HG03439 (cell line): ENCODE measurements around the gene PRKCG.
"Not testable (repeated sequence)": the region's sequence is repeated elsewhere in the genome, so short reads cannot be mapped to it uniquely, and the experiment has no call there.

Experiments used
- ATAC-seq: cut with Tn5 transposase; IDR thresholded peaks from one replicate; pipeline ENCODE4 v1.9.1; 2021; ENCODE audit warnings: mild to moderate bottlenecking, moderate library complexity; ENCODE audit not compliant: unreplicated experiment

PRKCG gene

DNA sequence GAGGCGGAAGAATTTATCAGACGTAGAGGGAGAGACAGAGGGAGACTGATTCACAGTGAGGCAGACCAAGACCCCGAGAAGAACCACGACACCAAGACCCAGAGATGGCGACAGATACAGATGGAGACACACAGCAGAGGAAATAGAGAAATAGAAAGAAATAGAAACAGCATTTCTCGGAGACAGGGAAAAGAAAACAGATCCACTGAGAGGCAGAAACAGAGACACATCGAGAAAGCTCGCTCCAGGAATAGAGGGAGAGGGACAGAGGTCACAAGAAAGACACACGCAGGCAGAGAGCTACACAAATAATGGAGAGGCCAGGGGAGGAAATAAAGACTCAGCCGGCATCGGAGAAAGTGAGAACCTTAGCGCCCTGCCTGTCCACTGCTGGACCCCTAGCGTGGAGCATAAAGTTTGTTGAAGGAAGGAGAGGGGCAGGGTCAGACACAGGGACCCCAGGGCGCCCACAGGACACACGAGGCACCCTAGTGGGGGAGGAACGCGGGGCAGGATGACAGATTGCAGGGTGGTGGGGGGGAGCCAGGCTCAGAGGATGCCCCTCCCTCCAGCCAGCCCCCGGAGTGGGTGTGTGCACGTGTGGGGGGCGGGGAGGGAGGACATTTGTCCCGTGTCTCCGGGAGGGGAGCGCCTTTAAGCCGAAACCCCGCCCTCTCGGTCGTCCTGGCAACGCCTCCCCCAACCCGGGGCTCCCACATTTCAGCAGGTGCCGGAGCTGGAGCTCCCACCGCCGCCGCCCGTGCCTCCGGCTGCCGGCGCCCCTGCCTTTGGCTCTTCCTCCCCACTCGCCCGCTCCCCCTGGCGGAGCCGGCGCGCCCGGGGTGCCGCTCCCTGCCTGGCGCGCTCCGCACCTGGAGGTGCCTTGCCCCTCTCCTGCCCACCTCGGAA, at the start of gene PRKCG:
Gene PRKCG (plus strand): TSS at position 716 of the 909 bp plus-strand sequence. CDS start 298 bp downstream, outside the sequence.
- ATAC-seq, result no peak

DNA sequence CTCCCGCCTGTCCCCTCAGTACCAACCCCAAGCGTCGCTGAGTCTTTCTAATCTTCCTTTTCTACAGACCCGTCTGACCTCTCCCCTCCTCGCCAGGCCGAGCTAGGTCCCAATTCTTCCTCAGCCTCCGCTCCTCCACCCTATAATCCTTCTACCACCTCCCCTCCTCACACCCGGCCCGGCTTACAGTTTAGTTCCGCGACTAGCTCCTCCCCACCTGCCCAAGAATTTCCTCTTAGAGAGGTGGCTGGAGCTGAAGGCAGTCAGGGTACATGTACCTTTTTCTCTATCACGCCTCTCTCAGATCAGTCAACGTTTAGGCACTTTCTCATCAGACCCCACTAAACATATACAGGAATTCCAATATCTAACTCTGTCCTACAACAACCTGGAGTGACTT, 49.1 kb upstream of the PRKCG start:
- ATAC-seq, result not testable (repeated sequence)

DNA sequence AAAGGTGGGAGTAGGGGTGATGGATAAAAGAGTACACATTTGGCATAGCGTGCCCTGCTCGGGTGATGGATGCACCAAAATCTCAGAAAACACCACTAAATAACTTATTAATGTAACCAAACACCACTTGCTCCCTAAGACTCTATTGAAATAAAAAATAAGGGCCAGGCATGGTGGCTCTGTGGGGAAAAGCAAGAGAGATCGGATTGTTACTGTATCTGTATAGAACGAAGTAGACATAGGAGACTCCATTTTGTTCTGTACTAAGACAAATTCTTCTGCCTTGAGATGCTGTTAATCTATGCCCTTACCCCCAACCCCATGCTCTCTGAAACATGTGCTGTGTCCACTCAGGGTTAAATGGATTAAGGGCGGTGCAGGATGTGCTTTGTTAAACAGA, 43.6 kb upstream of the PRKCG start:
- ATAC-seq, result not testable (repeated sequence)

DNA sequence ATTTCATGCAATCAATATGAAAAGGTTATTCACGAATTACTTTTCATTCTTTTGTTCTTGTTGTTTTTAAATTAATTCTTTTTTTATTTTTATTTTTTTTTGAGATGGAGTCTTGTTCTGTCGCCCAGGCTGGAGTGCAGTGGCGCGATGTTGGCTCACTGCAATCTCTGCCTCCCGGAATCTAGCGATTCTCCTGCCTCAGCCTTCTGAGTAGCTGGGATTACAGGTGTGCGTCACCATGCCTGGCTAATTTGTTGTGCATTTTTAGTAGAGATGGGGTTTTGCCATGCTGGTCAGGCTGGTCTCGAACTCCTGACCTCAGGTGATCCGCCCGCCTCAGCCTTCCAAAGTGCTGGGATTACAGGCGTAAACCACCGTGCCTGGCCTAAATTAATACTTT, 41.8 kb upstream of the PRKCG start:
- ATAC-seq, result not testable (repeated sequence)

DNA sequence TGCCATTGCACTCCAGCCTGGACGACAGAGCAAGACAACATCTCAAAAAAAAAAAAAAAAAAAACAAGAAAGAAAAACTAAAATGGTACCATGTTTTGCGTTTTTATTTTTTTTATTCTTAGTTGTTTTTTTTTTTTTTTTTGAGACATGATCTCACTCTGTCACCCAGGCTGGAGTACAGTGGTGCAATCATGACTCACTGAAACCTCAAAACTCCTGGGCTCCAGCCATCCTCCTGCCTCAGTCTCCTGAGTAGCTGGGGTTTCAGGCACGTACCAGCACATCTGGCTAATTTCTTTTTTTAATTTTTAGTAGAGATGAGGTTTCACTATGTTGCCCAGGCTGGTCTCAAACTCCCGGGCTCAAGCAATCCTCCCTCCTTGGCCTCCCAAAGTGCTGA, 41.1 kb upstream of the PRKCG start:
- ATAC-seq, result not testable (repeated sequence)

DNA sequence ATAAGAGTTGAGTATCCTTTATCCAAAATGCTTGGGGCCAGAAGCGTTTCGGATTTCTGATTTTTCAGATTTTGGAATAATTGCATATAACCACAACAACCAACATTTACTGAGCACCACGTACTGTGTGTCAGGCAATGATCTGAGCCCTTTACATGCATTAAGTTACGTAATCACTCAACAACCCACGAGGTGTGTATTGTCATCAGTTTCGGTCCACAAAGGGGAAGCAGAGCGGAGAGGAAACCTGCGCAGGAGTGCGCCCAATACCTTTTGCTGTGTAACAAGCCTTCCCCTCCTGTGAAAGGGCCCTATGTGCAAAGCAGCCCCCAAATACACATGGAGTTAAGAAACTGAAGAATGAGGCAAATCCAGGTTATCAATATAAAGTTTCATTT, 37.1 kb upstream of the PRKCG start:
- no peak for ATAC-seq

DNA sequence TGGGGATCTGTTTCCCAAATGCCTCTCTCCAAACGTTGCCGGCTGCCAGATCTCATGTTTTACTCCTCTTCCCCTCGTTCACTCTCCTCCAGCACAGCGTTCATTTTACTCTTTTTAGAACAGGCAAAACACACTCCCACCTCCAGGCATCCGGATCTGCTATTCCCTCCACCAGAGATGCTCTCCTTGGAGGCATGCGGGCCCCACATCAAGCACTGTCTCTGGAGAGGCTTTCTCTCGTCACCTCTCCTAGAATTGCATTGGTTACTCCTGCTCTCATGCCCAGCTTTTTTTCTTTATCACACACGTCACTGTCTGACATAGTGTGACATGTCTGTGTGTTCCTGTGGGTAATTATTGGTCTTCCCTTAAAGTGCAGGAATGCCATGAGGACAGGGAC, 34.4 kb upstream of the PRKCG start:
- ATAC-seq, result no peak

DNA sequence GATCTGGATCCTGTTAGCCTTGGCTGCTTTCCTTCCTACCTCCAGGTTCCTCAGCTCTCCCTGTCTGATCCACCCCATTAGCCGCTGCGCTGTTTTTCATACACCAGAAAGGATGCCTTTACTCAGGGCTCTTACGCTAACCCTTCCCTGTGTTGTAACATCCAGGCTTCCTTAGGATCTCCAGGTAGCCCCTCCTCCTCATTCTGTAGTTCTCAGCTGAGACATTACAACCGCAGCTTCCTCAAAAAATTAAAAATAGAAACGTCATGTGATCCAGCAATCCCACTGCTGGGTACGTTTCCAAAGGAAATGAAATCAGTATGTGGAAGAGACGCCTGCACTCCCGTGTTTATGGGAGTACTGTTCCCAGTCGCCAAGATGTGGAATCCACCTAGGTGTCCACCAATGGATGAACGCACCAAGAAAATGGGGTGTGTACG, 32.7 kb upstream of the PRKCG start:
- no peak for ATAC-seq

DNA sequence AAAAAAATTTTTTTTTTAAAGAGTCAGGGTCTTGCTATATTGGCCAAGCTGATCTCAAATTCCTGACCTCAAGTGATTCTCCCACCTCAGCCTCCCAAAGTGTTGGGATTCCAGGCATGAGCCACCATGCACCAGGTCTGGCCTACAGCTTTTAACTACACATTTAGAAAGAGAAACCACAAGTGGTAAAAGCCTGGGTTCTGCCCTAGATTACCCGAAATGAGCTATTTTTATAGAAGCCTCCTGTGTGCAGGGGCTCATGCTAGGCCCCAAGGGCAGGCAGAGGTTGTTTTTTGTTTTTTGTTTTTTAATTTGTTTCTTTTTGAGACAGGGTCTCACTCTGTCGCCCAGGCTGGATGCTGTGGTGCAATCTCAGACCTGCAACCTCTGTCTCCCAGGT, 28.3 kb upstream of the PRKCG start:
- ATAC-seq, result peak; percentile 55

DNA sequence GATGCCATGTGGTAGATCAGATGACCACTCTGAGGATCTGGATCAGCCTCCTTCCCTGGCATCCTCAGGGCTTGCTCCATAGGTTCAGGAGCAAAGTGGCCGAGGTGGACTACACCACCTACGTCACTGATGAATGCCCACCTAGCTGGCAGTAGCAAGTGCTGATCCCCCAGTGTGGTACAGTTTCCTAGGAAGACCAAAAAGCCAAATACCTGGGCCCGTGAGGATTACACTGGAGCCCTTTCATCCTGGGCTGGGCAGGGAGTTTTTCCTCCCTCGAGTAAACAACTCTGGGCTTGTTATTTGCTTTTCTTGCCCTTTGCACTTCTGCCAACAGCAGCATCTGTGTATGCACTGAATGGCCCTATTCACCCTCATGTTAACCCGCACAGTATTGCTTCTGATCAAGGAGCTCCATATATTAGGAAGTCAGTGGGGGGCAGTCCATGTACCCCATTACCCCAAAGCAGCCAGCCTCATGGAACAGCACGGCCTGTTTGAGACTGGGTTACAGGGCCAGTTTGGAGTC, 17.6 kb upstream of the PRKCG start:
- ATAC-seq, result no peak

DNA sequence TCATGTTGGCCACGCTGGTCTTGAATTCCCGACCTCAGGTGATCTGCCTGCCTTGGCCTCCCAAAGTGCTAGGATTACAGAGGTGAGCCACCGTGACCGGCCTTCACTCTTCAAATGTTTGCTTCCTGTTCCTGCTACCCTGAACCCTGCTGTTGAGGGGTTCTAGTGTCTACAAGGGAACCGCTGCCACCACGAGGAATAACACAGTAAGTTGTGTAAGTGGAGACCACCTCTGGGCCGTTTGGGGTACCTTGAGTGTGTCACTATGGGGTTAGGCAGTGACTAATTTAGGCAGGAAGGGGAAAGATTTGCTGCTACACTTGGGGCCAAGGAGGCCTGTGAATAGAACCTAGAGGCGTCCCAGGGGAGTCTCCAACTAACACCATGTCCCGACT, 16.5 kb upstream of the PRKCG start:
- no peak for ATAC-seq

DNA sequence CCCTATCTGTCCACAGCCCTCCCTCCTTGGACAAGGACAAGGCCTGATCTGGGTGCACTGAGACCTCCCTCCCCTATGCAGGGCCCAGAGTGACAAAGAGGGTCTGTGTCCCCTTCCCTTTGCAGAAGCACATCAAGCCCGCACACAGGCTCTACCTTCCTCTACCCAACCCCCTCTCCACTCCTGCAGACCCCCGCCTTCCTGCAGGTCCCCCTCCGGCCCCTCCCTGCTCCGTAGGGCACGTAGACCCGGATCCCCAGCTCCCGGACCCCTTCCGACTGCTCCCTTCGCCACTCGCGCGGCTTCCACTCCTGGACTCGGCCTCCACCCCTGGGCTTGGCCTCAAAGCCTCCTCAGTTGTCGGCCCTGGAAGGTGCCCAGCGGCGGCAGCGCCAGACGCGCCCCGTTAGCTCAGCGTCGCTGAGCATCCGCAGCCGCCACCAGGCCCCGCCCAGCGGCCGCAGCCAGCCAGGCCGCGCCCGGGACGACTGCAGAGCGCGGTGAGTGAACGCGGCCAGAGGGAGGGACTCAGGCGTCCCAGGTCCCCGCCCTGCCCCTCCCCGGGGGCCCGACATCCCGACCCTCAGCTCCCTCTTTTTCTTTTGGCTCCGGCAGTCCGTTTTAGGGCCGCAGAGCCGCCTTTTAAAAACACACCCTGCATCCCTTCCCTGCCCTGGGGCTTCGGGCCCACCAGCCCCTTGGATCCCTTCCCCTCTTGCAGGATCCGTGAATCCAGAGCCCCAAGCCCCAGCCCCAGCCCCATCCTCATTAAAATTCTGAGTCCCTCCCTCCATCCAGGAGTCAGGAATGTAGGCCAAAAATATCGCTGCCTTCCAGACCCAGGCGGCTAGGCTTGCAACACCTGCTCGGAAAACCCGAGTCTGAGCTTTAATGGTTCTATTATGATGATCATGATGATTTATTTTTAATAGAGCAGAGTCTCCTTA, 15.8 kb upstream of the PRKCG start:
- ATAC-seq, result no peak

DNA sequence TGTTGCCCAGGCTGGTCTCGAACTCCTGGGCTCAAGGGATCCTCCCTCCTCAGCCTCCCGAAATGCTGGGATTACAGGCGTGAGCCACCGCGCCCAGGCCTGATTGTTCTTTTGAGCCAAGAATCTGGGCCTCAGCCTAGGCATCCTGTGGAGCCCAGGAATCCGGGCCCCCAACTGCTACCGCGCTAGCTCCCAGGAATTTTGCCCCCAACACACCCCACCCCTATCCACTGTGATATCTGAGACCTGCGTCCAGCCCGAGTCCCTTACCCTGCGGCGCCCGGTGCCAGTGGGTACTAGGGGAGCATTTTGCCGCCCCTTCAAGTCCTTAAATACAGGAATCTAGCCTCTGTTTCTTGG, 15.2 kb upstream of the PRKCG start:
- no peak for ATAC-seq

DNA sequence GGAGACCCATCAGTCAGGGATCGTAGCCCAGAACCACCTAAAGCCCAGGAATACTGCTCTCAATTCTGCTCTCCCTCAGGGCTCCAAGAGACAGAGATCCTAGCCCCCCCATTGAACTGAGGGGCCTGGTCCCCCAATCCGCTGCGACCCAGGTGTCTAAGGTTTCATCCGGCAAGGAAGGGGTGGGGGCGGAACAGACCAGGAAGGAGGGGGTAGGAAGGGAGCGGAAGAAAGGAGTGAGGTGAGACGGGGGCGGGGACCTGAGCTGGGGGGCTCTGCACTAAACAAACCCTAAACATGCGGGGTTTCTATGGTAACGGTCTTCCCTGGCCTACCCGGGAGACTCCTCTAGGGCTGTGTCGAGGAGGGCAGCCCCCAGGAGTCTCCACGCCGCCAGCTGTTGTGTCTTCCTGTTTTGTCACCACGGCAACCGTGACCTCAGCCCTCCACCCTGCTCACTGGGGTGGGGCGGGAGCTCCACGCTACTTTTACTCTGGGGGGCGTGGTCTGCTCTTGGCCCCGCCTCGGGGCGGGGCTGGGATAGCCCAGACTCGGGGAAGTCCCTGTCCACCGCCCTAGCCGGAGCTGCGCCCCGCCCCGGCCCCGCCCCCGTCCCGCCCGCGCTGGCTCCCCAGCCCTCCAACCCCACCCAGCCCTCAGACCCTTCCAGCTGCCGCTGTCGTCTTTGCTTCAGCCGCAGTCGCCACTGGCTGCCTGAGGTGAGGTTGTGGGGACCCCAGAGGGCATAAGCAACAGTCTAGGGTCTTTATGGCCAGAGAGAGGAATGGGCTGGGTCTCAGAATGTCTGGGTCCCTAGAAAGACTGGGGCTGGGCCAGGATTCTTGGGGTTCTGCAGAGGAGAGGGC, 14.5 kb upstream of the PRKCG start, which contains the start of gene MYADM:
Gene MYADM (plus strand): TSS at position 659 of the 866 bp plus-strand sequence. CDS start 5,647 bp downstream, outside the sequence.
- ATAC-seq, result peak; percentile 62

DNA sequence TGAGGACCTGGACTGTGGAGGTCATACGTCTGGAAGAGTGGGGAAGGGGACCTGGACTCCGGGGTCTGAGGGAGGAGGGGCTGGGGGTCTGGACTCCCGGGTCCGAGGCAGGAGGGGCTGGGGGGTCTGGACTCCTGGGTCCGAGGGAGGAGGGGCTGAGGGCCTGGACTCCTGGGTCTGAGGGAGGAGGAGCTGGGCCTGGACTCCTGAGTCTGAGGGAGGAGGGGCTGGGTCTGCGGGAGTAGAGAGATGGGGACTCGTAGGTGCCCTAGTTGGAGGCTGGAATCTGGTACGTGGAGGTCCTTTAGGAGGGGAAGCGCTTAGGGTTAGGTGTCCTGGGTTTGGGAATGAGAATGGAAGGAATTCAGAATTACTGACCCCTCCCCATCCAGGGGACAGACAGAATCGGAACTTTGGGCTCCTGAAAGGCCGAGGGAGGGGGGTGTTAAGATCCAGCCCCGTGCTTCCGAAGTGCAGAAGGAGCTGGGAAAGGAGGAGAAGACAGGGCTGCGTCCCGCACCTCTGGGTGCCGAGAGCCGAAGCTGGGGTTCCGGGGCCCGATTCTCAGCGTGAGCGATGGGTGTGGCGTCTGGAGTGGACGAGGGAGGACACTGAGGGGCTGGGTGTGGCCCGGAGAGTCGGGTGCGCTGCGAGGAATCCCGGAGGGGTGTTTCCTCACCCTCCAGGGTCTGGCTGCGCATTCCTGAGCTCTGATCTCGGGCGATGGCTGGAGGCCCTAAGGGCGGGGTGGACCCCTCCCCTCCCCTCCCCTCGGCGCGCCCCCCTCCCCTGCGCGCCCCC, 13.7 kb upstream of the PRKCG start:
- ATAC-seq, result no peak

DNA sequence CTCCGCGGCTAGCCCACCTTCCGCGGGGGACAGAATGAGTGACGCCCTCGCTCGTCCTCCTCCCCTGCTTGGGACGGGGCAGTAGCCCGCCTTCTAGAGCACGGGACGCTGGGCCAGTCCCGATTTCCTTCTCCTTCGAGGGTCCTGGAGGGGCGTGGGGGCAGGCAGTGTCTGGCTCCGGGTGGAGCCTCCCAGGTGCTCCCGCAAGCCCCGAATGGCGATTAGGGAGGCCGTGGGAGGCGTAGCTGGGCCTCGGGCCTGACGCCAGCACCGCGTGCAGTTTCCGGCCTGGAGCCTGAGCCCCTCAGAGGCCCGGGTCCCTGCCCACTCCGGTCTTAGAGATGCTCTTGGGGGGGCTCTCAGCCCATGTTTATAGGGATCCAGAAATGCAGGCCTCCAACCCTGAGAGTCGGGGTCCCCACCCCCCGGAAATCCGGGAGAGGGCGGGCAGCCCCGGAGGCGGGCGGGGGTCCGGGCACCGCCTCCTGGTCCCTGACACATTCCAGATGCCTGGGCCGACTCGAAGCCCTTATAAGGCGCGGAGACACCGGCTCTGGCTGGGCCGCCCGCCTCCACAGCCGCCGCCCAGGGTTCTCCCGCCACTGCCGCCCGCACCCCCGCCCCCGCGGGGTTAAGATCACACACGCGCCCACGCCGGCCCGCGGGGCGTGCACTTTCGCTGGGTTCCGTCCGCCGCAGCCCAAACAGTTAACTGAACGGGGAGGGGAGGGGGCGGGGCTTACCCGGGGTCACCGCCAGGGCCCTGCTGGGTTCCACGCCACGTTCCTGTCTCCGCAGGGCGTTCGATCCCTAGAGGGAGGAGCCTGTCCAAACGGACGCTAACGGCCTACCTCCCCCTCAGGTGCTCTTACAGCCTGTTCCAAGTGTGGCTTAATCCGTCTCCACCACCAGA, 12.8 kb upstream of the PRKCG start:
- ATAC-seq, result peak; percentile 38

DNA sequence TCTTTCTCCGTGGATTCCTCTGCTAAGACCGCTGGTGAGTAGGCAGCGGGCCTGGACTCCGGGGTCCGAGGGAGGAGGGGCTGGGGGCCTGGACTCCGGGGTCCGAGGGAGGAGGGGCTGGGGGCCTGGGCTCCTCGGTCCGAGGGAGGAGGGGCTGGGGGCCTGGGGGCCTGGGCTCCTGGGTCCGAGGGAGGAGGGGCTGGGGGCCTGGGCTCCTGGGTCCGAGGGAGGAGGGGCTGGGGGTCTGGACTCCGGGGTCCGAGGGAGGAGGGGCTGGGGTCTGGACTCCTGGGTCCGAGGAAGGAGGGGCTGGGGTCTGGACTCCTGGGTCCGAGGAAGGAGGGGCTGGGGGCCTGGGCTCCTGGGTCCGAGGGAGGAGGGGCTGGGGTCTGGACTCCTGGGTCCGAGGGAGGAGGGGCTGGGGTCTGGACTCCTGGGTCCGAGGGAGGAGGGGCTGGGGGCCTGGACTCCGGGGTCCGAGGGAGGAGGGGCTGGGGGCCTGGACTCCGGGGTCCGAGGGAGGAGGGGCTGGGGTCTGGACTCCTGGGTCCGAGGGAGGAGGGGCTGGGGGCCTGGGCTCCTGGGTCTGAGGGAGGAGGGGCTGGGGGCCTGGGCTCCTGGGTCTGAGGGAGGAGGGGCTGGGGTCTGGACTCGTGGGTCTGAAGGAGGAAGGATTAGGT, 12.1 kb upstream of the PRKCG start:
- not testable (repeated sequence) for ATAC-seq

DNA sequence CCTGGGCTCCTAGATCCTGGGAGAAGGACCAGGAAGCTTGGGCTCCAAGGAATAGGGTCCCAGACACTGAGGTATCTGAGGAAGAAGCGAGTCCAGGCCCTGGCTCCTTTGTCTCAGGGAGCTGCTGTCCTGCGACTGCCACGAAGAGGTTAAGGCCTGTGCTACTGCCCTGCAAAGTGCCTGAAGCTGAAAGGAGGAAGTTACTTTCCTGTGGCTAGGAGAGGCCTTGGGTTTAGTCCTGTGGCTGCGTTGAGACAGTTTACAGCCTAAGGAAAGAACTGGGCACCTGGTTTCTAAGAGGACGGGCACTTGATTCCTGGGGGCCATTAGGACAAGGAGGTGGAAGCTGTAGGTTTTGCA, 11.5 kb upstream of the PRKCG start:
- no peak for ATAC-seq
